SK-N-SH (cell line): Measurements from ENCODE around the gene APOBEC2. TPM values are rescaled to one million over a fixed set of nuclear protein-coding genes. Genes with fewer than 3 reads are reported as not detected.

Experiments
- CTCF ChIA-PET: fragments of 300-600, 350-600 bp; formaldehyde crosslinking; extraction: SDS; loops from one replicate; lab custom pipeline; 2021; lab: Yijun Ruan, JAX
- POLR2A ChIA-PET: fragments of 350-600 bp; sonication (Branson Sonifier 250); formaldehyde crosslinking; extraction: SDS; loops from one replicate; lab custom pipeline; 2020; ENCODE audit warnings: antibody characterized with exemption, inconsistent platforms; lab: Yijun Ruan, JAX
- DNase-seq: peaks from one replicate; pipeline ENCODE4 v3.0.0; 2012
- H2AFZ ChIP-seq: fragments of 200-600 bp; sonication (generic); 2 replicates; pipeline ENCODE4 v1.8.1; 2016; ENCODE audit warnings: antibody characterized with exemption, mild to moderate bottlenecking, low read depth
- H3F3A ChIP-seq: fragments of 200-600 bp; sonication (generic); replicated peaks from 2 replicates; pipeline ENCODE3; 2016; ENCODE audit warnings: antibody characterized with exemption, mild to moderate bottlenecking; ENCODE audit not compliant: insufficient read depth
- H3K27ac ChIP-seq, 2 experiments: fragments of 200-500 bp in 1 of 2; fragments of 200-600 bp in 1 of 2; sonication (Bioruptor generic) in 1 of 2; sonication (generic), shearing (Covaris generic) in 1 of 2; 2 replicates each; pipeline versions ENCODE4 v1.5.1 to v1.6.1; 2014 to 2016; ENCODE audit warnings: low read depth in 2 of 2, inconsistent platforms in 1 of 2, low read length in 1 of 2, mild to moderate bottlenecking in 1 of 2, mixed read lengths in 1 of 2
- H3K27me3 ChIP-seq: fragments of 200-600 bp; sonication (generic), shearing (Covaris generic); 2 replicates; pipeline ENCODE4 v1.6.1; 2016; ENCODE audit warnings: mixed run types; ENCODE audit not compliant: insufficient read depth
- H3K36me3 ChIP-seq, 2 experiments: fragments of 200-500 bp in 1 of 2; fragments of 200-600 bp in 1 of 2; sonication (Bioruptor generic) in 1 of 2; sonication (generic) in 1 of 2; replicated peaks in 1 of 2; 2 replicates each; pipeline versions ENCODE3 to v1.5.1; 2014 to 2016; ENCODE audit warnings: low read length in 1 of 2, mild to moderate bottlenecking in 1 of 2; ENCODE audit not compliant: insufficient read depth in 2 of 2, control insufficient read depth in 1 of 2
- H3K4me1 ChIP-seq, 2 experiments: fragments of 200-500 bp in 1 of 2; fragments of 200-600 bp in 1 of 2; sonication (Bioruptor generic) in 1 of 2; sonication (generic), shearing (Covaris generic) in 1 of 2; 2 replicates each; pipeline versions ENCODE4 v1.5.1 to v1.6.1; 2014 to 2016; ENCODE audit warnings: low read depth in 1 of 2, low read length in 1 of 2, mixed run types in 1 of 2; ENCODE audit not compliant: insufficient read depth in 2 of 2, control insufficient read depth in 1 of 2
- H3K4me2 ChIP-seq: fragments of 200-600 bp; sonication (generic), shearing (Covaris generic); 2 replicates; pipeline ENCODE4 v1.6.1; 2017; ENCODE audit warnings: mixed run types
- H3K4me3 ChIP-seq, 2 experiments: fragments of 200-500 bp in 1 of 2; fragments of 200-600 bp in 1 of 2; sonication (Bioruptor generic) in 1 of 2; sonication (generic), shearing (Covaris generic) in 1 of 2; 2 replicates each; pipeline versions ENCODE4 v1.5.1 to v1.8.1; 2014 to 2016; ENCODE audit warnings: low read depth in 2 of 2, inconsistent platforms in 1 of 2, low read length in 1 of 2, mild to moderate bottlenecking in 1 of 2, mixed read lengths in 1 of 2, moderate library complexity in 1 of 2
- H3K79me2 ChIP-seq: fragments of 200-600 bp; sonication (generic); 2 replicates; pipeline ENCODE4 v1.8.1; 2017; ENCODE audit warnings: mild to moderate bottlenecking; ENCODE audit not compliant: insufficient read depth
- H3K9ac ChIP-seq: fragments of 200-600 bp; sonication (generic); 2 replicates; pipeline ENCODE4 v1.6.1; 2017; ENCODE audit warnings: mixed run types
- H3K9me2 ChIP-seq: fragments of 200-600 bp; sonication (generic); 2 replicates; pipeline ENCODE4 v1.6.1; 2017; ENCODE audit warnings: mixed run types
- H3K9me3 ChIP-seq: fragments of 200-600 bp; sonication (generic); 2 replicates; pipeline ENCODE4 v1.6.1; 2017; ENCODE audit warnings: mixed run types, mild to moderate bottlenecking, moderate library complexity
- H4K20me1 ChIP-seq: fragments of 200-600 bp; sonication (generic); 2 replicates; pipeline ENCODE4 v1.6.1; 2017; ENCODE audit warnings: mild to moderate bottlenecking, mixed run types; ENCODE audit not compliant: insufficient read depth
- ELF1 ChIP-seq: IDR thresholded peaks from 2 replicates; pipeline ENCODE4 v1.4.0; 2012
- EZH2phosphoT487 ChIP-seq: fragments of 200-600 bp; sonication (generic); IDR thresholded peaks from 2 replicates; pipeline ENCODE4 v1.6.1; 2017; ENCODE audit warnings: low read depth, mixed run types, mild to moderate bottlenecking, antibody characterized with exemption, moderate library complexity, borderline replicate concordance
- FOSL2 ChIP-seq: IDR thresholded peaks from 2 replicates; pipeline ENCODE4 v1.4.0; 2012; ENCODE audit warnings: low read depth, mild to moderate bottlenecking, moderate library complexity, borderline replicate concordance
- MEF2A ChIP-seq: IDR thresholded peaks from 2 replicates; pipeline ENCODE4 v1.4.0; 2012; ENCODE audit warnings: low read depth, borderline replicate concordance
- MXI1 ChIP-seq: IDR thresholded peaks from 2 replicates; pipeline ENCODE4 v1.6.1; 2012; ENCODE audit warnings: mild to moderate bottlenecking, low read depth, low read length, improper control_type of control experiment
- NRF1 ChIP-seq: IDR thresholded peaks from 2 replicates; pipeline ENCODE4 v1.6.1; 2012; ENCODE audit warnings: low read depth, mild to moderate bottlenecking, low read length
- RCOR1 ChIP-seq: fragments of 150-350 bp; IDR thresholded peaks from 2 replicates; pipeline ENCODE4 v1.6.1; 2017; ENCODE audit warnings: antibody characterized with exemption, low read length
- RXRA ChIP-seq: IDR thresholded peaks from 2 replicates; pipeline ENCODE4 v1.4.0; 2012; ENCODE audit warnings: low read depth, mild to moderate bottlenecking, borderline replicate concordance
- SIN3A ChIP-seq: IDR thresholded peaks from 2 replicates; pipeline ENCODE4 v1.6.1; 2012; ENCODE audit warnings: low read depth, mild to moderate bottlenecking, low read length, moderate library complexity, borderline replicate concordance
- TCF12 ChIP-seq: IDR thresholded peaks from 2 replicates; pipeline ENCODE4 v1.4.0; 2012
- TEAD4 ChIP-seq: IDR thresholded peaks from 2 replicates; pipeline ENCODE4 v1.4.0; 2012; ENCODE audit warnings: mild to moderate bottlenecking, borderline replicate concordance; ENCODE audit not compliant: insufficient read depth
- WGBS: methylation state at CpG from one replicate; pipeline ENCODE4 v1.1.6; 2017; ENCODE audit warnings: low lambda C conversion rate; 5-methylcytosine and 5-hydroxymethylcytosine counted together
- polyA plus RNA-seq, 3 experiments: library from polyadenylated mRNA; depleted of rRNA; stranded (reverse); fragments of >200 nt; gene quantifications; 2 replicates each; pipeline ENCODE4 v1.2.3, GENCODE V29; 2012
- TF ChIP-seq, protein P1 (sequence below): fragments of 150-350 bp; IDR thresholded peaks from 2 replicates; pipeline ENCODE4 v1.6.1; 2016; ENCODE audit warnings: mild to moderate bottlenecking, low read depth, low read length

APOBEC2 gene
- polyA plus RNA-seq, 1 of the 3 experiments (the other 2 are of a cell fraction) = not detected

DNA sequence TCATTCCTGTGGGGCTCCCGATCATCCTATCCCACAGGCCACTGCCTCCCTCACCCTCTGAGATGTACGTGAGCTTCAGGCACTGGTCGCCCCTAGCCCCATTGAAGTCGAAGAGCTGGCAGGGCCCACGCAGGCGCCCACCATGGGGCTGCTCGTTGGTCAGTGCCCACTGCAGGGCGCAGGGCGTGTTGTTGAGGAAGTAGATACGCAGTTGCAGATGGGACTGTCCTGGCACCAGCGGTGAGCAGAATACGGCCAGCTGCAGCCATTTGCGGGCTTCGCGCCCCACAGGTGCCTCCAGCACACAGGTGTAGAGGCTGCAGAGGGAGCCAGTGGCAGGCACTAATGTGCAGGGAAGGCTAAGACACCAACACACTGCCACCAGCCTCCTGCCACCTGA lies 20.2 kb upstream of the APOBEC2 start (continued):
- TF ChIP-seq MXI1 (no peak), FOSL2 (no peak)

DNA sequence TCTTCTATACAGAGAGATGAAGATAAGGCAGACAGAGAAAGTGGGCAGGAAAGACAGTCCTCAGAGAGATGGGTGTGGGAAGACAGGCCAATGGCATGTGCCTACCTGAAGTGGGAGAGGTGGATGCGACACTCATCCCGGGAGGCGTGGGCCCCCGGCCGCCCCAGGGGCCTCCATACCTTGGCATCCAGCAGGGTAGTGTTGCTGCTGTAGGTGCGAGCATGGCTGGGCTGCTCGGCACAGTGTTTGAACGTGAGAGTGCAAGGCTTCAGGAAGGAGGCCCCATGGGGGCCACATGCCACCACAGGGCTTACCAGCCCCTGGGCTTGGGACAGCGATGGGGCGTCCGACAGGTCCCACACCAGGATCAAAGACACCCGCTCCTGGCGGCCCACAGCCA lies 19.2 kb upstream of the APOBEC2 start:
- Histone ChIP-seq H3K9me2 (no peaks in the 10 kb centered on the region), H2AFZ (no peak overlapping the region), H4K20me1 (no peaks in the 10 kb centered on the region), H3K9ac (no peak overlapping the region), H3K4me3 (no peak overlapping the region), H3K9me3 (no peaks in the 10 kb centered on the region), H3K27me3 (no peaks in the 10 kb centered on the region), H3K4me1 (no peaks in the 10 kb centered on the region)
- CTCF ChIA-PET = interaction anchor here (1.2 kb wide), 1 partner anchor 272 kb away, joined by 3 read pairs; no protein-coding TSS in a partner anchor
- 88% methylated on average over 8 of the region's 13 CpGs for WGBS
- TF ChIP-seq TEAD4 = no peak
- TF ChIP-seq, protein P1, sequence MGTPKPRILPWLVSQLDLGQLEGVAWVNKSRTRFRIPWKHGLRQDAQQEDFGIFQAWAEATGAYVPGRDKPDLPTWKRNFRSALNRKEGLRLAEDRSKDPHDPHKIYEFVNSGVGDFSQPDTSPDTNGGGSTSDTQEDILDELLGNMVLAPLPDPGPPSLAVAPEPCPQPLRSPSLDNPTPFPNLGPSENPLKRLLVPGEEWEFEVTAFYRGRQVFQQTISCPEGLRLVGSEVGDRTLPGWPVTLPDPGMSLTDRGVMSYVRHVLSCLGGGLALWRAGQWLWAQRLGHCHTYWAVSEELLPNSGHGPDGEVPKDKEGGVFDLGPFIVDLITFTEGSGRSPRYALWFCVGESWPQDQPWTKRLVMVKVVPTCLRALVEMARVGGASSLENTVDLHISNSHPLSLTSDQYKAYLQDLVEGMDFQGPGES = no peak
- TF ChIP-seq TCF12 = no peak
- TF ChIP-seq, all 33 proteins: peak for 0
- H3K79me2 ChIP-seq = no peaks in the 10 kb centered on the region
- no peak overlapping the region for H3K27ac ChIP-seq
- DNase-seq = no peak
- H3F3A ChIP-seq = no peaks in the 10 kb centered on the region
- no peak overlapping the region for H3K4me2 ChIP-seq
- H3K36me3 ChIP-seq = no peaks in the 10 kb centered on the region
- POLR2A ChIA-PET = no interaction called here

DNA sequence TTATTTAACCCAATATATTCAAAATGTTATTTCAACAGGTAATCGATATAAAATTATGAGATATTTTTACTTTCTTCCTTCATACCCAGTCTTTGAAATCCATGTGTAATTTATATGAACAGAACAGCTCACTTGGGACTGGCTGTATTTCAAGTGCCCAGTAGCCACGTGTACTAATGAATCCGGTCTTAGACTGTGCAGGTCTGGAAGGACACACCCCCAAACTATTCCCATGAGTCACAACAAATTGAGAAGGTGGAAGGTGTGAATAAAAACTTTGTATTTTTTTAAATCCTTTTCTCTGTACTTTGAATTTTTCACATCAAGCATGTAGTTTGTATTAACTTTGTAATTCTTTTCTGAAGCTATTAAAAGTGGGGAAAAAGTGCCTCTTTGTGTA lies 16.8 kb upstream of the APOBEC2 start:
- no peak overlapping the region for H3K4me2 ChIP-seq
- no peaks in the 10 kb centered on the region for H3K36me3 ChIP-seq
- TF ChIP-seq SIN3A (no peak), EZH2phosphoT487 (no peak), NRF1 (no peak), MXI1 (no peak), RXRA (no peak), MEF2A (no peak), ELF1 (no peak), RCOR1 (no peak)
- H3K9ac ChIP-seq = no peak overlapping the region
- WGBS = 47% methylated on average over 3 of the region's 3 CpGs
- no peaks in the 10 kb centered on the region; a peak in 1 of 4 replicates for H3K4me1 ChIP-seq
- no peaks in the 10 kb centered on the region for H3K9me3 ChIP-seq
- POLR2A ChIA-PET = no interaction called here
- no peak overlapping the region for H2AFZ ChIP-seq
- no peaks in the 10 kb centered on the region for H3F3A ChIP-seq
- no peaks in the 10 kb centered on the region for H3K27me3 ChIP-seq
- DNase-seq = no peak
- H3K4me3 ChIP-seq = no peak overlapping the region
- H4K20me1 ChIP-seq = no peaks in the 10 kb centered on the region
- CTCF ChIA-PET = interaction anchor here (0.9 to 3.0 kb wide), 7 partner anchors 8 to 32 kb away, joined by 3 to 26 read pairs (median 4); no protein-coding TSS in a partner anchor
- no peaks in the 10 kb centered on the region for H3K79me2 ChIP-seq
- no peaks in the 10 kb centered on the region for H3K9me2 ChIP-seq
- H3K27ac ChIP-seq = no peak overlapping the region
